CD4-positive, alpha-beta T cell treated with Interleukin-6 at 100 ng/mL for 8 hours (primary cell): ENCODE results near the gene SLC22A23.
"Not testable (repeated sequence)": the region's sequence is repeated elsewhere in the genome, so short reads cannot be mapped to it uniquely, and the experiment has no call there.

Source experiments
- DNase-seq: peaks from one replicate; pipeline ENCODE4 v3.0.0-alpha.2; 2020; ENCODE audit warnings: mixed read lengths, low spot score

The SLC22A23 gene

DNA sequence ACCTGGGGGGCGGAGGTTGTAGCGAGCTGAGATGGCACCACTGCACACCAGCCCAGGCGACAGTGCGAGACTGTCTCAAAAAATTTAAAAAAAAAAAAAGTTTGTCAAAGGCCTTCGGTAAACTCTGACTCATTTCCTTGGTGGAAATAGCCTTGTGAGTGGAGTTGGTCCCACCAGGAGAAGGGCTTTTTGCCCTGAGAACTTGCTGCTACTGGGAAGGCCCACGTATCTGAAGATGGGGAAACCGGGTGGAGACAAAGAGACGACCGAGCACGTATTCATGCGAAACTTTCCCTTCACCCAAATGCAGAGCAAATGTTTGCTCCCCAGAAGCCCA is 51.7 kb downstream of the SLC22A23 start:
- no peak for DNase-seq

GRCh38 chr6:3403238-3404173 is 53.3 kb downstream of the SLC22A23 start:
- no peak for DNase-seq

GRCh38 chr6:3402310-3403237 is 54.3 kb downstream of the SLC22A23 start:
- no peak for DNase-seq

DNA sequence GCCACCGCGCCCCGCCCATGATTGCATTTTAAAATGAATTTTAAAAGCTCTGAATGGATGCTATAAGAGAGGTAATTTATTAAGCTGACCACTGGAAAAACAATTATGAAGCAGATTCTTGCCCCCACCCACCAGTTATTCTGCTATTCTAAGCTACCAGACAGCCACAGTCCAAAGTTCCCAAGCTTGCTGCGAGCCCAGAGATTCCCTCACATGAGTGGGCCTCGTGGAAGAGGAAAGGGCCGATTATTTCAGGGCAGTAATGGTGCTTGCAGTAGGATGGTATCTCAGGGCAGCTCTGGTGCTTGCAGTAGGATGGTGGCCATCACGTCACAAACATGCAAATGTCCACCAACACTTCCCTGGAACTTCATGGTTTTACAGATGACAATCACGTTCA is 56.7 kb downstream of the SLC22A23 start:
- no peak for DNase-seq

DNA sequence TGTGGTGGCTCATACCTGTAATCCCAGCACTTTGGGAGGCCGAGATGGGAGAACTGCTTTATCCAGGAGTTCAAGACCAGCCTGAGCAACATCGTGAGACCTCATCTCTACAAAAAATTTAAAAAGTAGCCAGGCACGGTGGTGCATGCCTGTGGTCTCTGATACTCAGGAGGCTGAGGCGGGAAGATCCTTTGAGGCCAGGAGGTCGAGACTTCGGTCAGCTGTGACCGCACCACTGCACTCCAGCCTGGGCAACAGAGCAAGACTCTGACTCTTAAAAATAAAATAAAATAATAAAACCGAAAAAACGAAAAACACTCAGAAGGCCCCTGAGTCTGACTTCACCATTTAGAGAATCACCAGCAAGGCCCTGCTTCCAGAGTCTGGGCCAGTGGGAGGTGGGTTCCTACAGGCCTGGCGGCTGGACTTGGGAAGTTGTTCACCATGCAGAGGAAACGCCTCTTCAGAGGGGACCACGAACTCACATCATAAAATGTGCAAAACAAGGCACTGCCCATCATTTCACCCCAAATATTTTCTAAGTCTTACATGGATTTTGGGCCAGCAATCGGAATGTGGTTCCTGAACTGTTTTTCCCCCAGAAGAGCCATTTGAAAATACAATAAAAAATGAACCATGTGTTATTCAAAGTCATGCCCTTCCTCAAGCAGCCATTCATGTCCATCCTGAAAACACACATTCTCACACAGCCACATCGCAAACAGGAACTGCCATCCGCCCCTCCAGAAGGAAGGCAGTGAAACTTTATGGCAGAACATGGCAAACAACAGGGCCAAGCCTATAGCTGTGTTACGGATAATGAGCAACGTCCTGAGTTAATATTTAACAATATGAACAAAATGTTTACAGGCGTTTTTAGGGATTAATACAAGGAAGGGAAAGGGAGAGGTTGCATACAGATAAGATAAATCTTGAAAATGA is 57.8 kb downstream of the SLC22A23 start:
- DNase-seq = no peak

DNA sequence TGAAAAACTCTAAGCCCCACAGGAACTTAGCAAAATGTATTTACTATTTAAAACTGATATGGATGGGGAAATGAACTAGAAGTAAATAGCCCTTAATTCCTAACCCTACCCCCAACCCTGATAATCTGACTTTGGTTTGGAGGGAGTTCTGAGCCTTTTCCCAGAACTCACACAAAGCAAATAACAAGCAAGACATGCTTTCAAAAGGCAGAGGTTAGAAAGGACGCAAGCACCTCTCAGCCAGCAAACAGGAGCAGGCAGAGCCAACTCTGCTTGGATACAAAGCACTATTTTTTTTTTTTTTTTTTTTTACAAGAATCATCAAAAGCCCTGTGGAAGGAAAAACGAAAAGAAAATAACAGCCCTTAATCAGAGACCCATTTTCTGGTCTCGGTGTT is 58.7 kb downstream of the SLC22A23 start:
- DNase-seq = no peak

DNA sequence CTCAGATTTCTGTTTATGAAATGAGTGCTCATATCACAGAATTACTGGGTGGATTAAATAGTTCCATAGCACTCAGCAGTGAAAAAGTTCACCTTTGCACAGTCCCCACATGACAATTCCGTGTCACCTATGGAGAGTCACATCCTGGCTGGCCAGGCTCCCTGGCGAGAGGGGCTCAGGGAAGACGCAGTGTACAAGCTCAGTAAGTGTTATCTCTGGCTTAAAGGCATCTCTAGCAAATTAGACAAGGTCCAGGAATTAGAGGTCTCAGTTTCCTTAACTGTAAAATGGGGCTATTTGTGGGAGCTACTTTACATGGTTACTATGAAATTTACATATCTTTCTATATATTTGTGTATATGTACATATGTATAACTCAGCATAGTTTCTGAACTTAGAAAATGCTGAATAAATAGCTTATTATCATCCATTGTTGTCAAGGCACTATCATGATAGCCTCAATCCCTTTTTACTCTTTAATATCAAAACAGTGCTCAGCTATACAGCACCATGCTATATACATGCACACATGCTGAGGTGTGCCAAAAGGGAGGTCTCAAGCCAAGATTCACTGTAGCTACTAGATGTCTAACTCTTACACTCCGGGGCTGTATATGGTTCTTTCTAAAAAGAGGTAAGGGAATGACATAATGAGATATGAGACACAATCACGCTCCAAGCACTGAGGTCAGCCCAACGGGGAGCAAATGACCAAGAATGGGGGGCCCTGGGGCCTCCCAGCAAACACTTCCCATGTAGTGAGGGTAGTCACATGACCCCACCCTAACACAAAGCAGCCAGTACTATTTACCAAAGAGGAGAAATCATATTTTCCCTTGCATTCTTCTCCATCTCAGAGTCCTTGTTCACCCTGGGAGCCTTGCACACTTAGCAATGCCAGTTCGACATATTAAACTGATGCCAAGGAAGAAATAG is 59.4 kb downstream of the SLC22A23 start:
- DNase-seq = no peak

GRCh38 chr6:3396503-3397180 is 60.2 kb downstream of the SLC22A23 start:
- DNase-seq = no peak

DNA sequence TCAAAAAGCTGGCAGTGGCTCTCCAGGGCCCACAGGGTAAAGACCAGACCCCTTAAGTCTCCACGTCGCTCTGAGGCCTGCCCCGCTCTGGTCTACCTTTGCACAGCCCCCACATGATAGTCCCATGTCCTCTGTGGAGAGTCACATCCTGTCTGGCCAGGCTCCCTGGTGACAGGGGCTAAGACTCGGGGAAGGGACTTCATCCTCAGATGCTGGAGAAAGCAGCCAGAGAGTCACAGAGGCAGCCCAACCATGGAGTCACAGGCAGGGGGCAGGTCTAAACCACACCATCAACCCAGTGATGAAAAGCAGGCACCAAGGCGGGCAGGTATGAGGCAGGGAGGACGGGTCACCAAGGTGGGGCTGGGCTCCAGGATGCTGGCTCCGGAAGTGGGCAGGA is 62.2 kb downstream of the SLC22A23 start:
- no peak for DNase-seq

DNA sequence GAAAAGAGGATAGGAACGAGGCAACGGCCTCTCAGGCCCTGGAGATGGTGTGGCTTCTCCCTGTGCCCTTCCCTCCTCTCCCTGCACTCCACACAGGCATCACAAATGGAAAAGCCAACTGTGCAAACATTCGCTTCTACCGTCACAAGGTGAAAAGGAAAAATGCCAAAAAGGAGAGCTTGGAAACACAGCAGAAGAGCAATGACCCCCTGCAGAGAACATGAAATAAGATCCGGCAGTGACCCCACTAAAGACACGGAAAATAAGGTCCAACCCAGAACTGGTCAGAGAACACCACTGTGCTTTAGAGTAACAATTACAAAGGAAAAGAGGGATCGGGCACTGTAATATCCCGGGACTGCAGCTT is 63.0 kb downstream of the SLC22A23 start:
- DNase-seq = no peak

GRCh38 chr6:3392930-3393835 is 63.7 kb downstream of the SLC22A23 start:
- DNase-seq = no peak

DNA sequence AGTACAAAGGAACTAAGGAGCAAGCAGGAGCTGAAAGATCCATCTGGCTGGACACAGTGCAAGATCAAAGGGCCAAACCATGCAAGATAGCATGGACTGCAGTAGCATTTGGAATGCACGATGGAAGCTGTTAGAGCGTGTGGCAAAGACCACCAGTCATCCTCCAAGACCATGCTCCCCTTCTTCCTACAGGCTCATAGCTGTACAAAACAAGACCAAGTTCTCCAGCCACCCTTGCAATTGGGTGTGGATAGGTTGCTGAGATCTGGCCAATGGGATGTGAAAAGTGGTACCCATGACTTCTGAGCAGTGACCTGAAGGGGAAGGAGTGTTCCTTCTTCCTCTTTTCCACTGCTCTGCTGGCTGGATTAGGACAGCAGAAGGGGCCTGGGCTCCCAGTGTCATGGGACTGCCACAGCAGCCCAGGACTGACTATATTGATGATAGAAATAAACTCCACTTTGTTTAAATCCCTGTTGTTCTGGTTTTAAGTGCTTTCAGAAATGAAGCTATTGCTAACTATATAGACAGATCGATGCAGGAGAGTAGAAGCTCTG is 64.9 kb downstream of the SLC22A23 start:
- no peak for DNase-seq

DNA sequence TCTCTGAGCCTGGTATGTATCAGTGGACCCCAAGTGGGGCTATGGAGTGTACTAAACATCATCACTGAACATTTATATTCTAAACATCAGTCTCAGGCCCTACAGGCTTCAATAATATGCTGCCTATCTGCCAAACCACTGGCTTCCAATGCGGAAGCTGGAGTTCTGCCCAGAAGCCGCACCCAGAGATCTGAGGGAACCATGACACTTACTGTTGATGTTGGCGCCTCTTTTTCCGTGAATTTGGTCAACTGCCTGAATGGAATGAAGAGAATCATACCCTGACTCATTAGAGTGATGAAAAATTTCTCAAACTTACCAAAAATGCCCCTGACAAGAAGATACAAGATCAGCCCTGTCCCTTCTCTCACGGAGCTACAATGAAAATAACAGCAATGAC is 66.2 kb downstream of the SLC22A23 start:
- no peak for DNase-seq

DNA sequence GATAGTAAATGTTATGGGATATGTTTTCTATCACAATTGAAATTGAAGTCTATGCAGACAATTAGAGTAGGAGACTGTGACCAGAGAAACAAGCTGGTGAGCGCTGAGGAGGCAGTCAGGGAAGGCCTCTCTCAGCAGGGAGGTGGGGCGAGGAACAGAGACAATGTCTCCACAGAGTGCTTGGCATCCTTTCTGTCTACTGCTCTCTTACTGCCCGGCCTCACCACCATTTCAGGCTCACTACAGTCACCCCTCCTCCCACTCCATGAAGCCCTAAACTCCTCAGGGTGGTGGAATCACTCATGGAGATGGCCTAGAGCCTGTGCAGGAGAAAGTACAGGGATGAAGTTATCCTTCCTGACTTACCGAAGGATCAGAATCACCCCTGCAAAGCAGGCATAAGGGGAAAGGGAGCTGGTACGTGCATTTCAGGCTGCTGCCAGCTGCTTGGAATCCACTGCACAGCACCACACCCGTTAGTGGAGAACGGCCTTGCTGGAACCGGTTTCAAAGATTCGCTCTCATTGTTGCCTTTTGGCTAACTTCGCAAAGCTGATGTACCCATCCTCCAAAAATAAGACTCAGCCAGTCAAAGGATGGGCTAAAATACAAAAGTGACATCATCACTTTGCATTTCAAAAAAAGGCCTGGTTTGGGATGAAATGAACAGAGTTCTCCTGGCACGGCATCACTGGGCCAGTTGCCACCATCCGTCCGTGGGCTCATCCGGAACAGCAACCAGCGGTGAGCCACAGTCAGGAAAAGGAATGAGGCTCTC is 67.3 kb downstream of the SLC22A23 start:
- DNase-seq = no peak

DNA sequence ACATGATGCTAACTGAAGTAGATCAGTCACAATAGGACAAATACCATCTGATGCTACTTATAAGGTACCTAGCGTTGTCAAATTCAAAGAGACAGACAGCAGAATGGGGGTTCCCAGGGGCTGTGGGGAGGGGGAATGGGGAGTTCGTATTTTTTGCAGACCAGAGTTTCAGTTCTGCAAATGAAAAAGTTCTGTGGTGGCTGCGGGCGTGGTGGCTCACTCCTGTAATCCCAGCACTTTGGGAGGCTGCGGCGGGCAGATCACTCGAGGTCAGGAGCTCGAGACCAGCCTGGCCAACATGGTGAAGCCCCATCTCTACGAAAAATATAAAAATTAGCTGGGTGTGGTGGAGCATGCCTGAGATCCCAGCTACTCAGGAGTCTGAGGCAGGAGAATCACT is 68.1 kb downstream of the SLC22A23 start:
- no peak for DNase-seq

GRCh38 chr6:3386374-3386857 is 70.4 kb downstream of the SLC22A23 start:
- no peak for DNase-seq

GRCh38 chr6:3385660-3386151 is 71.1 kb downstream of the SLC22A23 start:
- no peak for DNase-seq

- not testable (repeated sequence) for DNase-seq
Measured at GRCh38 chr6:3385181-3385580, 71.7 kb downstream of the SLC22A23 start.
